Hepatocyte (in vitro differentiated cells): ENCODE data around the gene SLC43A2.

Source experiments
- EZH2 ChIP-seq: fragments of 200-600 bp; sonication (generic); IDR thresholded peaks from 2 replicates; pipeline ENCODE4 v1.6.1; 2016; ENCODE audit warnings: antibody characterized with exemption, mild to moderate bottlenecking, borderline replicate concordance
- TF ChIP-seq, protein P1 (sequence below): fragments of 200-600 bp; sonication (generic); IDR thresholded peaks from 2 replicates; pipeline ENCODE4 v1.5.1; 2016; ENCODE audit warnings: antibody characterized with exemption, mild to moderate bottlenecking; ENCODE audit not compliant: poor library complexity

DNA sequence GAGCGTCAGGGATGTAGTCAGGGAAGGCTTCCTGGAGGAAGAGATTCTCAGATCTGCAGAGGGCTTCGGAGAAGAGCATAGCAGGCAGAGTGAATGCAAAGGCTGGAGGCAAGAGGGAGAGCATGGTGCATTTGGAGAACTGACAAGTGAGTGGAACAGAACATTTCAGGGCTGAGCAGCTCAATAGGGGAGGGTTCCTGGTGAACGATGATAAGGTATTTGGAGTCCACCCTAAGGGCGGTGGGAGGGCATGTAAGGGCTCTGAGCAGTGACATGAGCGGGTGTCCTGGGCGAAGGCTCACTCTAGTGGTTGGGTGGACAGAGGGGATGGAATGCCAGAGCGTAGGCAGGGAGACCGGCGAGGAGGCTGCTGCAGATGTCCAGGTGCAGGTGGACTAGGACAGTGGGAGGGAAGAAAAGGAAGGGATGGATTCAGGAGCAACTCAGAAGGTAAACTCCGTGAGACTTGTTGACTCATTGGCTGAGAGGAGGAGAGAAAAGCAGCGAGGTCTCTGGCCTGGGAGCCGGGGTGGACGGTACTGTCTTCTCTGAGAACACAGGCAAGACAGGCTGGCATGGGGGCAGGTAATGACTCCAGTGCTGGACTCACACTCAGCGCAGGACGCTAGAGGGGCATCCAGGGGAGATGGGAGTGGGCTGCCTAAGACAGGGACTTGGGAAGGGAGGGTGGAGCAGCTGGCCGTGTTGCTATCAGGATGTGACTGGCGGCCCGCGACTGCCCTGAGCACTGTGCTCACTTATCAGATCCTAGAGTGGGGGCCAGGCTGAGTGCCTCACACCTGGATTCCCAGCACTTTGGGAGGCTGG, 64.6 kb downstream of the SLC43A2 start:
- TF ChIP-seq, protein P1, sequence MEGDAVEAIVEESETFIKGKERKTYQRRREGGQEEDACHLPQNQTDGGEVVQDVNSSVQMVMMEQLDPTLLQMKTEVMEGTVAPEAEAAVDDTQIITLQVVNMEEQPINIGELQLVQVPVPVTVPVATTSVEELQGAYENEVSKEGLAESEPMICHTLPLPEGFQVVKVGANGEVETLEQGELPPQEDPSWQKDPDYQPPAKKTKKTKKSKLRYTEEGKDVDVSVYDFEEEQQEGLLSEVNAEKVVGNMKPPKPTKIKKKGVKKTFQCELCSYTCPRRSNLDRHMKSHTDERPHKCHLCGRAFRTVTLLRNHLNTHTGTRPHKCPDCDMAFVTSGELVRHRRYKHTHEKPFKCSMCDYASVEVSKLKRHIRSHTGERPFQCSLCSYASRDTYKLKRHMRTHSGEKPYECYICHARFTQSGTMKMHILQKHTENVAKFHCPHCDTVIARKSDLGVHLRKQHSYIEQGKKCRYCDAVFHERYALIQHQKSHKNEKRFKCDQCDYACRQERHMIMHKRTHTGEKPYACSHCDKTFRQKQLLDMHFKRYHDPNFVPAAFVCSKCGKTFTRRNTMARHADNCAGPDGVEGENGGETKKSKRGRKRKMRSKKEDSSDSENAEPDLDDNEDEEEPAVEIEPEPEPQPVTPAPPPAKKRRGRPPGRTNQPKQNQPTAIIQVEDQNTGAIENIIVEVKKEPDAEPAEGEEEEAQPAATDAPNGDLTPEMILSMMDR = no peak
- no peak for TF ChIP-seq EZH2
